OCI-LY7 (cell line): Measurements from ENCODE around the gene RBMS1.

Experiments used
- EZH2phosphoT487 ChIP-seq: fragments of 200-600 bp; sonication (generic); IDR thresholded peaks from 2 replicates; pipeline ENCODE4 v1.6.1; 2018; ENCODE audit warnings: low read depth, borderline replicate concordance, mild to moderate bottlenecking, mixed run types, antibody characterized with exemption, low read length, moderate library complexity, mixed read lengths
- TF ChIP-seq, protein P1 (sequence below): fragments of 200-600 bp; sonication (generic); conservative IDR thresholded peaks from 2 replicates; pipeline ENCODE4 v1.5.1; 2014; ENCODE audit warnings: mild to moderate bottlenecking, antibody characterized with exemption, low read length, moderate library complexity, mixed read lengths

- TF ChIP-seq, protein P1, sequence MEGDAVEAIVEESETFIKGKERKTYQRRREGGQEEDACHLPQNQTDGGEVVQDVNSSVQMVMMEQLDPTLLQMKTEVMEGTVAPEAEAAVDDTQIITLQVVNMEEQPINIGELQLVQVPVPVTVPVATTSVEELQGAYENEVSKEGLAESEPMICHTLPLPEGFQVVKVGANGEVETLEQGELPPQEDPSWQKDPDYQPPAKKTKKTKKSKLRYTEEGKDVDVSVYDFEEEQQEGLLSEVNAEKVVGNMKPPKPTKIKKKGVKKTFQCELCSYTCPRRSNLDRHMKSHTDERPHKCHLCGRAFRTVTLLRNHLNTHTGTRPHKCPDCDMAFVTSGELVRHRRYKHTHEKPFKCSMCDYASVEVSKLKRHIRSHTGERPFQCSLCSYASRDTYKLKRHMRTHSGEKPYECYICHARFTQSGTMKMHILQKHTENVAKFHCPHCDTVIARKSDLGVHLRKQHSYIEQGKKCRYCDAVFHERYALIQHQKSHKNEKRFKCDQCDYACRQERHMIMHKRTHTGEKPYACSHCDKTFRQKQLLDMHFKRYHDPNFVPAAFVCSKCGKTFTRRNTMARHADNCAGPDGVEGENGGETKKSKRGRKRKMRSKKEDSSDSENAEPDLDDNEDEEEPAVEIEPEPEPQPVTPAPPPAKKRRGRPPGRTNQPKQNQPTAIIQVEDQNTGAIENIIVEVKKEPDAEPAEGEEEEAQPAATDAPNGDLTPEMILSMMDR: no peak
- no peak for TF ChIP-seq EZH2phosphoT487
These were observed 270.9 kb downstream of the RBMS1 start for GRCh38 chr2:160222546-160223283.
